BE2C (cell line): Measurements from ENCODE around the gene SLC22A3.

Source experiments
- DNase-seq: peaks from one replicate; pipeline ENCODE4 v3.0.0-alpha.2; 2020
- H3K27me3 ChIP-seq: fragments of 250-450 bp; sonication (Bioruptor Pico); 2 replicates; pipeline ENCODE4 v1.5.1; 2020; ENCODE audit warnings: mild to moderate bottlenecking
- H3K36me3 ChIP-seq: fragments of 250-450 bp; sonication (Bioruptor Pico); 2 replicates; pipeline ENCODE4 v1.5.1; 2020; ENCODE audit warnings: mild to moderate bottlenecking
- H3K4me1 ChIP-seq: fragments of 250-450 bp; sonication (Bioruptor Pico); 2 replicates; pipeline ENCODE4 v1.5.1; 2020
- H3K4me3 ChIP-seq: 2 replicates; pipeline ENCODE4 v1.5.1; 2011; ENCODE audit warnings: low read depth, low read length
- H3K9me3 ChIP-seq: fragments of 250-450 bp; sonication (Bioruptor Pico); 2 replicates; pipeline ENCODE4 v1.5.1; 2020
- CTCF ChIP-seq: IDR thresholded peaks from 2 replicates; pipeline ENCODE4 v1.5.1; 2012; ENCODE audit warnings: mild to moderate bottlenecking, low read depth, low read length

The SLC22A3 gene

GRCh38 chr6:160321729-160322505, 26.3 kb upstream of the SLC22A3 start:
- no peaks in the 10 kb centered on the region for H3K36me3 ChIP-seq
- H3K4me1 ChIP-seq, result no peaks in the 10 kb centered on the region
- DNase-seq, result no peak
- H3K27me3 ChIP-seq, result no peaks in the 10 kb centered on the region
- H3K9me3 ChIP-seq, result no peaks in the 10 kb centered on the region
- H3K4me3 ChIP-seq, result no peak overlapping the region
- TF ChIP-seq CTCF, result no peak

GRCh38 chr6:160327981-160328380, 20.2 kb upstream of the SLC22A3 start:
- Histone ChIP-seq H3K36me3 (no peaks in the 10 kb centered on the region), H3K27me3 (peaks cover 6% of the 10 kb centered on the region; the same call in 1 of the 2 replicates), H3K9me3 (no peaks in the 10 kb centered on the region), H3K4me1 (no peaks in the 10 kb centered on the region), H3K4me3 (no peak overlapping the region)
- no peak for TF ChIP-seq CTCF
- no peak for DNase-seq

DNA sequence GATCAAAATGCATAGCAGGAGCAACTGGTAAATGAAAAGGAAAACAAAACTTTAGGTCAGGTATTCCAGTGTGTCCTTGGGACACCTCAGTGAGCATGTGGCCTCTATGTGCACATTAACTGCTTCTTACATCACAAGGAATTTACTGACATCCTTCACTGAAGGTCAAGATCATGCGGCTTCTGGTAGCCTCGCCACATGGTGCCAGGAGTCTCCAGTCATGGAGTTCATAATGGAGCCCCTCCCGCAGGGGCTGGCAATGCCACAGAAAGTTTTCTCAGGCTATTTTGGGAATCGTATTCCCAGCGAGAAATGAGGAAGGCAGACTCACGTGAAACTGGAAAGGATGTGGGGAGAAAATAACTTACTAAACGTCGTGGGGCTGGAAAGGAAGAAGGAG, 19.7 kb upstream of the SLC22A3 start:
- Histone ChIP-seq H3K9me3 (no peaks in the 10 kb centered on the region), H3K36me3 (no peaks in the 10 kb centered on the region), H3K4me3 (no peak overlapping the region), H3K4me1 (no peaks in the 10 kb centered on the region), H3K27me3 (peaks cover 6% of the 10 kb centered on the region; the same call in 1 of the 2 replicates)
- TF ChIP-seq CTCF, result no peak
- no peak for DNase-seq

GRCh38 chr6:160329188-160329587, 19.0 kb upstream of the SLC22A3 start:
- H3K36me3 ChIP-seq, result no peaks in the 10 kb centered on the region
- no peaks in the 10 kb centered on the region for H3K4me1 ChIP-seq
- peaks cover 6% of the 10 kb centered on the region; the same call in 1 of the 2 replicates for H3K27me3 ChIP-seq
- no peak overlapping the region for H3K4me3 ChIP-seq
- no peaks in the 10 kb centered on the region for H3K9me3 ChIP-seq
- DNase-seq, result no peak
- no peak for TF ChIP-seq CTCF

GRCh38 chr6:160330619-160331018, 17.6 kb upstream of the SLC22A3 start:
- H3K4me3 ChIP-seq, result no peak overlapping the region
- TF ChIP-seq CTCF, result no peak
- H3K4me1 ChIP-seq, result no peaks in the 10 kb centered on the region
- no peaks in the 10 kb centered on the region for H3K36me3 ChIP-seq
- H3K27me3 ChIP-seq, result peaks cover 6% of the 10 kb centered on the region; the same call in 1 of the 2 replicates
- no peak for DNase-seq
- no peaks in the 10 kb centered on the region for H3K9me3 ChIP-seq

- no peak for TF ChIP-seq CTCF
- Histone ChIP-seq H3K36me3 (no peaks in the 10 kb centered on the region), H3K4me1 (no peaks in the 10 kb centered on the region), H3K4me3 (no peak overlapping the region), H3K27me3 (peaks cover 6% of the 10 kb centered on the region; the same call in 1 of the 2 replicates), H3K9me3 (no peaks in the 10 kb centered on the region)
- no peak for DNase-seq
Observed at GRCh38 chr6:160331204-160331603, 17.0 kb upstream of the SLC22A3 start.
